H1 (cell line): Measurements from ENCODE around the gene DOCK3. TPM values are rescaled to one million over a fixed set of nuclear protein-coding genes. Genes with fewer than 3 reads are reported as not detected.

Source experiments
- ATF3 ChIP-seq: IDR thresholded peaks from 2 replicates; pipeline ENCODE4 v1.6.1; 2011; ENCODE audit warnings: low read depth, mild to moderate bottlenecking, low read length; ENCODE audit not compliant: insufficient read depth
- CHD2 ChIP-seq: IDR thresholded peaks from 2 replicates; pipeline ENCODE4 v1.6.1; 2012; ENCODE audit warnings: low read length, improper control_type of control experiment
- CTCF ChIP-seq, 3 experiments: IDR thresholded peaks; 1 replicate in 2 of 3; 2 replicates in 1 of 3; pipeline versions ENCODE4 v1.5.1 to v1.6.1; 2011; ENCODE audit warnings: low read length in 3 of 3, mild to moderate bottlenecking in 3 of 3, inconsistent platforms in 2 of 3, low read depth in 1 of 3, moderate library complexity in 1 of 3; ENCODE audit not compliant: insufficient read depth in 1 of 3; ENCODE audit errors: control extremely low read depth in 1 of 3
- KDM4A ChIP-seq: IDR thresholded peaks from one replicate; pipeline ENCODE4 v1.7.1; 2012; ENCODE audit warnings: low read depth, mild to moderate bottlenecking, moderate library complexity, low read length, inconsistent platforms; ENCODE audit not compliant: severe bottlenecking
- MAFK ChIP-seq: IDR thresholded peaks from 2 replicates; pipeline ENCODE4 v1.6.1; 2012; ENCODE audit warnings: low read depth, mild to moderate bottlenecking, improper control_type of control experiment, low read length
- NRF1 ChIP-seq: IDR thresholded peaks from 2 replicates; pipeline ENCODE4 v1.6.1; 2011; ENCODE audit warnings: mild to moderate bottlenecking, low read depth, low read length, improper control_type of control experiment
- RBBP5 ChIP-seq: IDR thresholded peaks from 2 replicates; pipeline ENCODE4 v1.7.1; 2012; ENCODE audit warnings: low read depth, mild to moderate bottlenecking, inconsistent platforms, low read length, moderate library complexity, borderline replicate concordance
- SP4 ChIP-seq: IDR thresholded peaks from 2 replicates; pipeline ENCODE4 v1.6.1; 2012; ENCODE audit warnings: low read length, inconsistent platforms
- polyA plus RNA-seq, 7 experiments: library from polyadenylated mRNA; depleted of rRNA in 3 of 7; stranded (reverse) in 5 of 7; unstranded in 2 of 7; fragments of >200 nt in 5 of 7; fragments of 200-250 nt in 2 of 7; gene quantifications; 1 replicate in 5 of 7; 2 replicates in 1 of 7; 4 replicates in 1 of 7; pipeline versions ENCODE4 v1.2.1 to v1.2.3, GENCODE V29; 2011 to 2013; ENCODE audit warnings: missing spikeins in 2 of 7, mixed read lengths in 2 of 7
- total RNA-seq: library from RNA; stranded (reverse); fragmentation: NEBNext Ultra II Directional; extraction: Animal tissue kit (Norgen Biotek cat#: 25700); gene quantifications from 2 replicates; pipeline ENCODE4 v1.2.1, GENCODE V29; 2021
- TF ChIP-seq, protein P1 (sequence below): fragments of 300-600 bp; sonication (generic); IDR thresholded peaks from 2 replicates; pipeline ENCODE4 v1.7.1; 2012; ENCODE audit warnings: low read length, moderate library complexity, mild to moderate bottlenecking, inconsistent platforms; ENCODE audit not compliant: insufficient replicate concordance

The DOCK3 gene
- total and polyA plus RNA-seq, 2 of the 8 experiments (the other 6 are each of a cell fraction or from before 2014, with no cell fraction given), result 2.7 to 5.0 TPM

GRCh38 chr3:50807266-50807665, 132.5 kb downstream of the DOCK3 start (continued):
- TF ChIP-seq, protein P1, sequence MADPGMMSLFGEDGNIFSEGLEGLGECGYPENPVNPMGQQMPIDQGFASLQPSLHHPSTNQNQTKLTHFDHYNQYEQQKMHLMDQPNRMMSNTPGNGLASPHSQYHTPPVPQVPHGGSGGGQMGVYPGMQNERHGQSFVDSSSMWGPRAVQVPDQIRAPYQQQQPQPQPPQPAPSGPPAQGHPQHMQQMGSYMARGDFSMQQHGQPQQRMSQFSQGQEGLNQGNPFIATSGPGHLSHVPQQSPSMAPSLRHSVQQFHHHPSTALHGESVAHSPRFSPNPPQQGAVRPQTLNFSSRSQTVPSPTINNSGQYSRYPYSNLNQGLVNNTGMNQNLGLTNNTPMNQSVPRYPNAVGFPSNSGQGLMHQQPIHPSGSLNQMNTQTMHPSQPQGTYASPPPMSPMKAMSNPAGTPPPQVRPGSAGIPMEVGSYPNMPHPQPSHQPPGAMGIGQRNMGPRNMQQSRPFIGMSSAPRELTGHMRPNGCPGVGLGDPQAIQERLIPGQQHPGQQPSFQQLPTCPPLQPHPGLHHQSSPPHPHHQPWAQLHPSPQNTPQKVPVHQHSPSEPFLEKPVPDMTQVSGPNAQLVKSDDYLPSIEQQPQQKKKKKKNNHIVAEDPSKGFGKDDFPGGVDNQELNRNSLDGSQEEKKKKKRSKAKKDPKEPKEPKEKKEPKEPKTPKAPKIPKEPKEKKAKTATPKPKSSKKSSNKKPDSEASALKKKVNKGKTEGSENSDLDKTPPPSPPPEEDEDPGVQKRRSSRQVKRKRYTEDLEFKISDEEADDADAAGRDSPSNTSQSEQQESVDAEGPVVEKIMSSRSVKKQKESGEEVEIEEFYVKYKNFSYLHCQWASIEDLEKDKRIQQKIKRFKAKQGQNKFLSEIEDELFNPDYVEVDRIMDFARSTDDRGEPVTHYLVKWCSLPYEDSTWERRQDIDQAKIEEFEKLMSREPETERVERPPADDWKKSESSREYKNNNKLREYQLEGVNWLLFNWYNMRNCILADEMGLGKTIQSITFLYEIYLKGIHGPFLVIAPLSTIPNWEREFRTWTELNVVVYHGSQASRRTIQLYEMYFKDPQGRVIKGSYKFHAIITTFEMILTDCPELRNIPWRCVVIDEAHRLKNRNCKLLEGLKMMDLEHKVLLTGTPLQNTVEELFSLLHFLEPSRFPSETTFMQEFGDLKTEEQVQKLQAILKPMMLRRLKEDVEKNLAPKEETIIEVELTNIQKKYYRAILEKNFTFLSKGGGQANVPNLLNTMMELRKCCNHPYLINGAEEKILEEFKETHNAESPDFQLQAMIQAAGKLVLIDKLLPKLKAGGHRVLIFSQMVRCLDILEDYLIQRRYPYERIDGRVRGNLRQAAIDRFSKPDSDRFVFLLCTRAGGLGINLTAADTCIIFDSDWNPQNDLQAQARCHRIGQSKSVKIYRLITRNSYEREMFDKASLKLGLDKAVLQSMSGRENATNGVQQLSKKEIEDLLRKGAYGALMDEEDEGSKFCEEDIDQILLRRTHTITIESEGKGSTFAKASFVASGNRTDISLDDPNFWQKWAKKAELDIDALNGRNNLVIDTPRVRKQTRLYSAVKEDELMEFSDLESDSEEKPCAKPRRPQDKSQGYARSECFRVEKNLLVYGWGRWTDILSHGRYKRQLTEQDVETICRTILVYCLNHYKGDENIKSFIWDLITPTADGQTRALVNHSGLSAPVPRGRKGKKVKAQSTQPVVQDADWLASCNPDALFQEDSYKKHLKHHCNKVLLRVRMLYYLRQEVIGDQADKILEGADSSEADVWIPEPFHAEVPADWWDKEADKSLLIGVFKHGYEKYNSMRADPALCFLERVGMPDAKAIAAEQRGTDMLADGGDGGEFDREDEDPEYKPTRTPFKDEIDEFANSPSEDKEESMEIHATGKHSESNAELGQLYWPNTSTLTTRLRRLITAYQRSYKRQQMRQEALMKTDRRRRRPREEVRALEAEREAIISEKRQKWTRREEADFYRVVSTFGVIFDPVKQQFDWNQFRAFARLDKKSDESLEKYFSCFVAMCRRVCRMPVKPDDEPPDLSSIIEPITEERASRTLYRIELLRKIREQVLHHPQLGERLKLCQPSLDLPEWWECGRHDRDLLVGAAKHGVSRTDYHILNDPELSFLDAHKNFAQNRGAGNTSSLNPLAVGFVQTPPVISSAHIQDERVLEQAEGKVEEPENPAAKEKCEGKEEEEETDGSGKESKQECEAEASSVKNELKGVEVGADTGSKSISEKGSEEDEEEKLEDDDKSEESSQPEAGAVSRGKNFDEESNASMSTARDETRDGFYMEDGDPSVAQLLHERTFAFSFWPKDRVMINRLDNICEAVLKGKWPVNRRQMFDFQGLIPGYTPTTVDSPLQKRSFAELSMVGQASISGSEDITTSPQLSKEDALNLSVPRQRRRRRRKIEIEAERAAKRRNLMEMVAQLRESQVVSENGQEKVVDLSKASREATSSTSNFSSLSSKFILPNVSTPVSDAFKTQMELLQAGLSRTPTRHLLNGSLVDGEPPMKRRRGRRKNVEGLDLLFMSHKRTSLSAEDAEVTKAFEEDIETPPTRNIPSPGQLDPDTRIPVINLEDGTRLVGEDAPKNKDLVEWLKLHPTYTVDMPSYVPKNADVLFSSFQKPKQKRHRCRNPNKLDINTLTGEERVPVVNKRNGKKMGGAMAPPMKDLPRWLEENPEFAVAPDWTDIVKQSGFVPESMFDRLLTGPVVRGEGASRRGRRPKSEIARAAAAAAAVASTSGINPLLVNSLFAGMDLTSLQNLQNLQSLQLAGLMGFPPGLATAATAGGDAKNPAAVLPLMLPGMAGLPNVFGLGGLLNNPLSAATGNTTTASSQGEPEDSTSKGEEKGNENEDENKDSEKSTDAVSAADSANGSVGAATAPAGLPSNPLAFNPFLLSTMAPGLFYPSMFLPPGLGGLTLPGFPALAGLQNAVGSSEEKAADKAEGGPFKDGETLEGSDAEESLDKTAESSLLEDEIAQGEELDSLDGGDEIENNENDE, result no peak
- TF ChIP-seq ATF3 (no peak), SP4 (no peak), CTCF (IDR thresholded peaks at IDR 0.05; ENCODE audit: control extremely low read depth in 1 of 3, insufficient read depth in 1 of 3, low read depth in 1 of 3, low read length in 3 of 3) (no peak), RBBP5 (no peak), MAFK (no peak), KDM4A (no peak), CHD2 (no peak), NRF1 (no peak)
